Testis (tissue), 2 donors: ENCODE measurements around the gene SENP1.

Experiments used
- POLR2A ChIP-seq: fragments of 450-650 bp; IDR thresholded peaks from one replicate; pipeline ENCODE4 v1.6.1; 2017; ENCODE audit warnings: antibody characterized with exemption, mild to moderate bottlenecking, moderate library complexity
- TF ChIP-seq, protein P1 (sequence below), 3 experiments: fragments of 450-650 bp in 2 of 3; fragments of 200-600 bp in 1 of 3; sonication (generic) in 1 of 3; IDR thresholded peaks; one replicate each; pipeline ENCODE4 v1.5.1; 2016 to 2019; ENCODE audit warnings: antibody characterized with exemption in 3 of 3, mild to moderate bottlenecking in 2 of 3, moderate library complexity in 1 of 3

DNA sequence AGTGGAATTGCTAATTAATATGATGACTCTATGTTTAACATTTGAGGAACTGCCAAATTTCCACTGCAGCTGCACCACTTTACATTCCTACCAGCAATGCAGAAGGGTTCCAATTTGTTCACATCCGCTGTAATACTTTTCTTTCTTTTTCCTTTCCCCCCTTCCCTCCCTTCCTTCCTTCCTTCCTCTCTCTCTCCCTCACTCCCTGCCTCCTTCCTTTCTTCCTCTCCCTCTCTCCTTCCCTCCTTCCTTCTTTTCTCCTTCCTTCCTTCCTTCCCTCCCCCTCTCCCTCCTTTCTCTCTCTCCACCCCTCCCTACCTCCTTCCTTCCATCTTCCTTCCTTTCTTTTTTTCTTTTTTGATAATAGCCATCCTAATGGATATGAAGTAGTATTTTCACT lies 10.1 kb upstream of the SENP1 start:
- TF ChIP-seq, protein P1, sequence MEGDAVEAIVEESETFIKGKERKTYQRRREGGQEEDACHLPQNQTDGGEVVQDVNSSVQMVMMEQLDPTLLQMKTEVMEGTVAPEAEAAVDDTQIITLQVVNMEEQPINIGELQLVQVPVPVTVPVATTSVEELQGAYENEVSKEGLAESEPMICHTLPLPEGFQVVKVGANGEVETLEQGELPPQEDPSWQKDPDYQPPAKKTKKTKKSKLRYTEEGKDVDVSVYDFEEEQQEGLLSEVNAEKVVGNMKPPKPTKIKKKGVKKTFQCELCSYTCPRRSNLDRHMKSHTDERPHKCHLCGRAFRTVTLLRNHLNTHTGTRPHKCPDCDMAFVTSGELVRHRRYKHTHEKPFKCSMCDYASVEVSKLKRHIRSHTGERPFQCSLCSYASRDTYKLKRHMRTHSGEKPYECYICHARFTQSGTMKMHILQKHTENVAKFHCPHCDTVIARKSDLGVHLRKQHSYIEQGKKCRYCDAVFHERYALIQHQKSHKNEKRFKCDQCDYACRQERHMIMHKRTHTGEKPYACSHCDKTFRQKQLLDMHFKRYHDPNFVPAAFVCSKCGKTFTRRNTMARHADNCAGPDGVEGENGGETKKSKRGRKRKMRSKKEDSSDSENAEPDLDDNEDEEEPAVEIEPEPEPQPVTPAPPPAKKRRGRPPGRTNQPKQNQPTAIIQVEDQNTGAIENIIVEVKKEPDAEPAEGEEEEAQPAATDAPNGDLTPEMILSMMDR (IDR thresholded peaks at IDR 0.05): no peak
- no peak for TF ChIP-seq POLR2A
